ENCODE results near the gene PDLIM1.

PDLIM1 gene

GRCh38 chr10:95308389-95309302, 17.8 kb upstream of the PDLIM1 start:
- ChIA-PET POLR2A (interaction anchor here (0.7 to 1.9 kb wide), 4 partner anchors 13 to 79 kb away, joined by 3 to 8 read pairs (median 6); partner anchors contain the start of gene PDLIM1), CTCF (interaction anchor here (0.7 to 2.6 kb wide), 5 partner anchors 9 to 295 kb away, joined by 3 to 7 read pairs (median 3); no protein-coding TSS in a partner anchor)
- no peak for TF ChIP-seq CTCF (IDR thresholded peaks at IDR 0.05; ENCODE audit: insufficient read depth, low read length, missing control alignments)
- peak; percentile 92 for DNase-seq (ENCODE audit: low read depth, low spot score)
- H3K4me3 ChIP-seq (ENCODE audit: low read depth, low read length): no peak overlapping the region

- ChIA-PET POLR2A (no interaction called here), CTCF (interaction anchor here (1.5 to 1.6 kb wide), 2 partner anchors 9 to 60 kb away, joined by 5 to 7 read pairs; no protein-coding TSS in a partner anchor)
- H3K4me3 ChIP-seq (ENCODE audit: low read depth, low read length): no peak overlapping the region
- no peak for DNase-seq (ENCODE audit: low read depth, low spot score)
- TF ChIP-seq CTCF (IDR thresholded peaks at IDR 0.05; ENCODE audit: insufficient read depth, low read length, missing control alignments): no peak
These were observed 16.0 kb upstream of the PDLIM1 start for GRCh38 chr10:95306851-95307250.

DNA sequence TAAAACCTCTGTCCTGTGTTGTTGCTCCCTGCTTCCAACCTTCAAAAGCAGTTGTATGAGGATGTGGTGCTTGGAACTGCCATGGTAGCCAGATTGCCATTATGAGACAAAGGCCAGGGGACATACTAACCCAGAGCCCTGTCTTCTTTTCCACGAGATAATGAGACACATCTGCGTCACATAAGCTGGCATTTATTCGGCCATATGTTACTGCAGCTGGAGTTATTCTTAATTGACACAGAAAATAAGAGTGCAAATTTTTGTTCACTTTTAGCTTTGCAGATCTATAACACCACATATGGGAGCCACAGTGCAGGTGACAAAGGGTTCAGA, 15.5 kb upstream of the PDLIM1 start:
- no peak for TF ChIP-seq CTCF (IDR thresholded peaks at IDR 0.05; ENCODE audit: insufficient read depth, low read length, missing control alignments)
- H3K4me3 ChIP-seq (ENCODE audit: low read depth, low read length): no peak overlapping the region
- POLR2A ChIA-PET: no interaction called here
- CTCF ChIA-PET: interaction anchor here (1.5 to 1.6 kb wide), 2 partner anchors 9 to 60 kb away, joined by 5 to 7 read pairs; no protein-coding TSS in a partner anchor
- DNase-seq (ENCODE audit: low read depth, low spot score): no peak

DNA sequence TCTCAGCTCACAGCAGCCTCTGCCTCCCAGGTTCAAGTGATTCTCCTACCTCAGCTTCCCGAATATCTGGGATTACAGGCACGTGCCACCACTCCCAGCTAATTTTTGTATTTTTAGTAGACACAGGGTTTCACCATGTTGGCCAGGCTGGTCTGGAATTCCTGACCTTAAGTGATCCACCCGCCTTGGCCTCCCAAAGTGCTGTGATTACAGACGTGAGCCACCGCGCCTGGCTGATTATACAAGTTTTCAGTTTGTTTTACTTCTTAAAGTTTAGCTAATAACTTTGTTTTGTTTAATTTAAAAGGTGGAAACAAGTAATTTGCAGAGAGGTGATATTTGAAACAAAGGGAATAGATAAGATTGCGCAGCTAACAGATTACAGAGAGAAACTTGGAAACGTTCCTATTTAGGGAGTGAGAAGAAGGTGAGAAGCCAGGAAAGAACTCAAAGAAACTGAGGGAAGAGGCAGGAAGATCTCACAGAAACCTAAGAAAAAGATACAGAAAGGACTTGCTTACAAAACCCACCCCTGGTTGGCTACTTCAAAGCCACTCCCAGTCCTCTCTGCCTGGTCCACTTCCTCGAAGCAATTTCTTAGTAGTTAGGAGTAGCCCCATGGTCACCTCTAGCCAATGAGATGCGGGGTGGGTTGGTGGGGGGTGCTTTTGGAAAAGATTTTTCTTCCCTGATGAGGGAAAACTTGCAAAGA, 15.0 kb upstream of the PDLIM1 start:
- ChIA-PET CTCF (interaction anchor here (1.5 to 1.6 kb wide), 2 partner anchors 8 to 59 kb away, joined by 5 to 7 read pairs; no protein-coding TSS in a partner anchor), POLR2A (no interaction called here)
- H3K4me3 ChIP-seq (ENCODE audit: low read depth, low read length): no peak overlapping the region
- no peak for DNase-seq (ENCODE audit: low read depth, low spot score)
- TF ChIP-seq CTCF (IDR thresholded peaks at IDR 0.05; ENCODE audit: insufficient read depth, low read length, missing control alignments): no peak

DNA sequence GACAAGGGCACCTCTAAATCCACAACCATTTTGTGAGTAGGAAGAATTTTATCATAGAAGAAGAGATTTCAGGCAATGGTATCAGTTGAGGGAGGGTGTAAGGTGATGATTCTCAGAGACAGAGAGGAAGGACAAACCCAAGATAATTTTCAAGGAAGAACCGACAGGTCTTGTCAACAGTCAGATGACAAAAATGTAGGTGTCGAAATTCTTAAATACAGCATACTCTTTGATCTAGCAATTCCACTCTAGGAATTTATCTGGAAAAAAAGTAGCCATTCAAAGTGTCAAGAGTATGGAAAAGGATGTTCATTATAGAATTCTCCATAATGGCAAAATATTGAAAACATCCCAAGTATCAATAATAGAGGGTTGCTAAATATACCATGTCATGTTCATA, 14.2 kb upstream of the PDLIM1 start:
- CTCF ChIA-PET: interaction anchor here (1.0 kb wide), 1 partner anchor 62 kb away, joined by 3 read pairs; no protein-coding TSS in a partner anchor
- no peak for TF ChIP-seq CTCF (IDR thresholded peaks at IDR 0.05; ENCODE audit: insufficient read depth, low read length, missing control alignments)
- H3K4me3 ChIP-seq (ENCODE audit: low read depth, low read length): no peak overlapping the region
- no peak for DNase-seq (ENCODE audit: low read depth, low spot score)
- POLR2A ChIA-PET: no interaction called here

DNA sequence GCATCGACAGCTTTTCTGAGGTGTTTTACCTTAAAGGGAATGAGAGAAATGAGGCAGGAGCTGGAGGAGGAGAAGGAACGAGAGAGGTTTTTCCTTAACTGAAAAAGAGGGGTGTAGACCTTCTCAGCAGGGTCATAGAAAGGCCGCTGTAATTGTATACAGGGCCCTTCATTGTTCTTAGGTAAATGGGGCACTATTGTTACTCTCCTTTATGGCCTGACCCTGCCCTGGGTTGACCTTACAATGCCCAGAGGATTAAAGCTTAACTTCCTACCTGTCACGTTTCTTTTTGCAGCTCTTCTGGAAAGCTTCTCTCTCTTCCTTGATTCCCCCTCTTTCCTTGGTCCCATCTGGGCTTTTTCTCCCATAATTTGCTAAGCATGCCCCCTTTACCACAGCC, 13.7 kb upstream of the PDLIM1 start:
- TF ChIP-seq CTCF (IDR thresholded peaks at IDR 0.05; ENCODE audit: insufficient read depth, low read length, missing control alignments): no peak
- POLR2A ChIA-PET: no interaction called here
- CTCF ChIA-PET: interaction anchor here (0.7 to 1.6 kb wide), 3 partner anchors 9 to 61 kb away, joined by 3 to 4 read pairs (median 3); no protein-coding TSS in a partner anchor
- DNase-seq (ENCODE audit: low read depth, low spot score): no peak
- no peak overlapping the region for H3K4me3 ChIP-seq (ENCODE audit: low read depth, low read length)

Data from AG04449 (cell line).